ENCODE results near the gene HCAR3.
"Not testable (repeated sequence)": the region's sequence is repeated elsewhere in the genome, so short reads cannot be mapped to it uniquely, and the experiment has no call there.

Gene HCAR3

DNA sequence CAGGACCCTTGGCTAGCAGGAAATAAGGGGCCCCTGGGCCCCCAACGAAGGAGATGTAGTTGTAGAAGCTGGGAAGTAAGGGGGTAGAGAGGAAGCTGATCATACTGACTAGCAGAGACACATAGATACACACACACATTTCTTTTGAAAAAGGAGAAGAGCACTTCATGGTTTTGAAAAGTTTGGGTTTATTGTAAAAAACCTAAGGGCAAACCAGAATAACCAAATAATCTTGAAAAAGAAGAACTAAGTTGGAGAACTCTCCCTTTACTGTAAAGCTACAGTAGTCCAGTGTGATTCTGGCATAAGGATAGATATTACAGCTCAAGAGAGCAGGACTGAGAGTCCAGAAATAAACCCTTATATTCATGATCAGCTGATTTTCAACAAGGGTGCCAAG is 5.8 kb upstream of the HCAR3 start:
- DNase-seq (ENCODE audit: low spot score) = no peak

DNA sequence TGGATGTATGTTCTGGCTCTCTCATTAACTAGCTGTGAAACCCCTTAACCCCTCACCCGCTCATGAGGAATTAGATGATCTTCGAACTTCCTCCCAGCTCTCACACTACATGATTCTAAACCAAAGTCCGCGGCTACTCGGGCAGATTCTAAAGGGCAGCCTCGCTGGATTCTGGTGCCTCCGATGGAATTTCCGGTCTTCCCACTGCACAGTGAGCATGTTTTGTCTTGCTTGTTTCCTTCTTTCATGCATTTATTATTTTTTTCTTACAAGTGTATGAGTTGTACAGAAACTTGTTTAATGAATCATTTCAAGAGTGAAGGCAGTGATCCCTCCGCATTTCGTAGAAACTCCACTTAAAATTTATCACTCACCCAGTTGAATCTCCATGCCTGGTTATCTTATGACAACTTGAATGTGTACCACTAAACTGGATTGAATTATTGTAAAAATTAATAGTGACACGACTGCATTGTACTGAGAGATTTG is 4.5 kb upstream of the HCAR3 start:
- DNase-seq (ENCODE audit: low spot score) = no peak

- not testable (repeated sequence) for DNase-seq (ENCODE audit: low spot score)
Measured at GRCh38 chr12:122715211-122715610, 1.4 kb downstream of the HCAR3 start.

DNA sequence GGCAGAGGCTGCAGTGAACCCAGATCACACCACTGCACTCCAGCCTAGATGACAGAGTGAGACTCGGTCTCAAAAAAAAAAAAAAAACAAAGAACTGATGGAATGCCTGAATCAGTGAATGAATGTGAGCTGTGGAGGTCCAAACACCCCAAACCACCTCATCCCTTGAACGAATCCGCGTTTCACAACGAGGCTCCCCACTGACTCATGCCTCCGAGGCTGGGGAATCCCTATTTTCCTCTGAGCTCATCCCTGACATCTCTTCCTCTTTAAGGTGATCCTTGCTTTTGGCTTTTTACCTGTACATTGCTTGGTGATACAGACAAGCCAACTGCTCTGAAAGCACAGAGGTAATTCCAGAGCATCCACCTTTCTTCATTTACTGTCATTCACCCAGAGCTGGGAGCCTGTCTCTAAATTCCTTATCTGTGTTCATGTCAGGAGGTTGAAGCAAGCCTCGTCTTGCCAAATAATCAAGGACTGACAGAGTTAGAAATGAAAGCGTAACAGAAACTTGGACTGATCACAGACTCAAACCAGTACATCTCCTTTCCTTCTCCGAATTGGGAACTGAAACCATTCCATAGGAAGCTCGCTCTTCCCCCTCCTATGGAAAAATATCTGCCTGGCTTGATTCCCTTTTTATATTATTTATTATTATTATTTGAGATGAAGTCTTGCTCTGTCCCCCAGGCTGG is 3.0 kb downstream of the HCAR3 start:
- DNase-seq (ENCODE audit: low spot score) = not testable (repeated sequence)

- not testable (repeated sequence) for DNase-seq (ENCODE audit: low spot score)
Measured at GRCh38 chr12:122711266-122711665, 5.3 kb downstream of the HCAR3 start.

GRCh38 chr12:122710341-122710740 is 6.3 kb downstream of the HCAR3 start:
- not testable (repeated sequence) for DNase-seq (ENCODE audit: low spot score)

DNA sequence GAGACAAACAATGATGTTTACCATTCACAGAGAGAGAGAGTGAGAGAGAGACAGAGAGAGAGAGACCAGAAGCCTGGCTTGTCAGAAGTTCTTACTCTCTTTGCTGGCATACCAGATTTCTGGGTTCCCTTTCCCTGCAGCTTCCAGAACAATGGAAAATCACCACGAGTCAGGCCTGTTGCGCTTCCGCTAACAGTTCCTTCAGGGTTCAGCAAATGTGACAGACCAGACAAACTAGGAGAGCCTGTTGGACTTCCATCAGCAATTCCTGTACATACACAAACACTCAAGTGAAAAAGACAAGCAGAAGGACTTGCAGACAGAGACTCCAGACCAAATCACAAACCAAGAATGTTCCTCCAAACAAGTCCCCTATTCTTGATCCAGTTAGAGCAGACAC is 7.3 kb downstream of the HCAR3 start:
- DNase-seq (ENCODE audit: low spot score) = not testable (repeated sequence)

- not testable (repeated sequence) for DNase-seq (ENCODE audit: low spot score)
Measured at GRCh38 chr12:122703841-122704240, 12.8 kb downstream of the HCAR3 start.

- DNase-seq (ENCODE audit: low spot score) = not testable (repeated sequence)
Measured at GRCh38 chr12:122702890-122703611, 13.6 kb downstream of the HCAR3 start, which contains the start of gene HCAR2. HCAR2 (minus strand) TSS chr12:122703357; CDS start chr12:122703283, 74 bp downstream.

GRCh38 chr12:122701481-122701880 is 15.1 kb downstream of the HCAR3 start:
- not testable (repeated sequence) for DNase-seq (ENCODE audit: low spot score)

GRCh38 chr12:122700038-122700710 is 16.4 kb downstream of the HCAR3 start:
- DNase-seq (ENCODE audit: low spot score) = not testable (repeated sequence)

DNA sequence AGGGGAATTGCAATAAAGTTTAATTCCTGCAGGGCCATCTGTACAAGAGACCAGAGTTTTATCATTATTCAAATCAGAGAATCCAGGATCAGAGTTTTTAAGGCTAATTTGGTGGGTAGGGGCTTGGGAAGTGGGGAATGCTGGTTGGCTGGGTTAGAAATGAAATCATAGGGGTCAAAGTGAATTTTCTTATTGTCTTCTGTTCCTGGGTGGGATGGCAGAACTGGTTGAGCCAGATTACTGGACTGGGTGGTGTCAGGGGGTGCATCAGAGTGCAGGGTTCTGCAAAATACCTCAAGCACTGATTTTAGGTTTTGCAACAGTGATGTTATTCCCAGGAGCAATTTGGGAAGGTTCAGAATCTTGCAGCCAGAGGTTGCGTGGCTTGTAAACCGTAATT is 19.7 kb downstream of the HCAR3 start:
- DNase-seq (ENCODE audit: low spot score) = not testable (repeated sequence)

- no peak for DNase-seq (ENCODE audit: low spot score)
Measured at GRCh38 chr12:122691566-122691965, 25.0 kb downstream of the HCAR3 start.

- DNase-seq (ENCODE audit: low spot score) = no peak
Measured at GRCh38 chr12:122688291-122688690, 28.3 kb downstream of the HCAR3 start.

GRCh38 chr12:122687086-122687485 is 29.5 kb downstream of the HCAR3 start:
- no peak for DNase-seq (ENCODE audit: low spot score)

DNA sequence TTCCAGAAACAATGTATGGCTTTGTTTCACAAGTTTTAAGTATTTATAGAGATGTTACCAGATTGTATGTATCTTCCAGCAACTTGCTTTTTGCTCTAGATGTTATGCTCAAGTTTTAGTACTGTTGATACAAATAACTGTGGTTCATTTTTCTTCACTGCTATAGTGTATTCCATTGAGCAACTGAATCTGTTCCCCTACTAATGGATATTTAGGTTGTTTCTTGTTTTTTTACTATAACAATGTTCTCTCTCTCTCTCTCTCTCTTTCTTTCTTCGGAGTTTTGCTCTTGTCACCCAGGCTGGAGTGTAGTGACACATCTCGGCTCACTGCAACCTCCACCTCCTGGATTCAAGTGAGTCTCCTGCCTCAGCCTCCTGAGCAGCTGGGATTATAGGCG is 30.1 kb downstream of the HCAR3 start:
- no peak for DNase-seq (ENCODE audit: low spot score)

- DNase-seq (ENCODE audit: low spot score) = no peak
Measured at GRCh38 chr12:122684297-122684813, 32.3 kb downstream of the HCAR3 start.

- DNase-seq (ENCODE audit: low spot score) = no peak
Measured at GRCh38 chr12:122681814-122682213, 34.8 kb downstream of the HCAR3 start.

GRCh38 chr12:122680989-122681388 is 35.6 kb downstream of the HCAR3 start:
- not testable (repeated sequence) for DNase-seq (ENCODE audit: low spot score)

DNA sequence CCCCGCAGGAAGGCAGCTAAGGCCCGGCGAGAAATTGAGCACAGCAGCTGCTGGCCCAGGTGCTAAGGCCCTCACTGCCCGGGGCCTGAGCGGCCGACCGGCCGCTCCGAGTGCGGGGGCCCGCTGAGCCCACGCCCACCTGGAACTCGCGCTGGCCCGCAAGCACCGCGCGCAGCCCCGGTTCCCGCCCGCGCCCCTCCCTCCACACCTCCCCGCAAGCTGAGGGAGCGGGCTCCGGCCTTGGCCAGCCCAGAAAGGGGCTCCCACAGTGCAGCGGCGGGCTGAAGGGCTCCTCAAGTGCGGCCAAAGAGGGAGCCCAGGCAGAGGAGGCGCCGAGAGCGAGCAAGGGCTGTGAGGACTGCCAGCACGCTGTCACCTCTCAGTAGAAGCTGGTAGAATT is 39.8 kb downstream of the HCAR3 start:
- not testable (repeated sequence) for DNase-seq (ENCODE audit: low spot score)

DNA sequence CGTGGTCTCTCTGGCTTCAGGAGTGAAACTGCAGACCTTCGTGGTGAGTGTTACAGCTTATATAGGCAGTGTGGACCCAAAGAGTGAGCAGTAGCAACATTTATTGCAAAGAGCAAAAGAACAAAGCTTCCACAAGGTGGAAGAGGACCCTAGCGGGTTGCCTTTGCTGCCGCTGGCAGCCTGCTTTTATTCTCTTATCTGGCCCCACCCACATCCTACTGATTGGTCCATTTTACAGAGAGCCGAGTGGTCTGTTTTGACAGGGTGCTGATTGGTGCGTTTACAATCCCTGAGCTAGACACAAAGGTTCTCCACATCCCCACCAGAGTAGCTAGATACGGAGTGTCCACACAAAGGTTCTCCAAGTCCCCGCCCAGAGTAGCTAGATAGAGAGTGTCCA is 40.6 kb downstream of the HCAR3 start:
- not testable (repeated sequence) for DNase-seq (ENCODE audit: low spot score)

- no peak for DNase-seq (ENCODE audit: low spot score)
Measured at GRCh38 chr12:122672515-122672914, 44.1 kb downstream of the HCAR3 start.
